Heart left ventricle (tissue), 16 donors: Measurements from ENCODE around the gene HMGB2. TPM values are rescaled to one million over a fixed set of nuclear protein-coding genes. Genes with fewer than 3 reads are reported as not detected.

Experiments
- ATAC-seq, 4 donors: fragments of 200-7000 bp; cut with Tn5 transposase; one replicate each; pipeline ENCODE4 v1.9.1; 2020 to 2022; ENCODE audit warnings: moderate library complexity in 4 of 4, mild to moderate bottlenecking in 3 of 4, moderate number of reproducible peaks in 1 of 4
- DNase-seq, 5 donors: peaks; one replicate each; pipeline ENCODE4 v3.0.0-alpha.2; 2020
- H3K27ac ChIP-seq, 12 donors: fragments of 200-600 bp; sonication (generic) in 4 of 12; one replicate each; pipeline versions ENCODE4 v1.5.0 to v1.8.0; 2016 to 2022; ENCODE audit warnings: mild to moderate bottlenecking in 2 of 12
- H3K27me3 ChIP-seq, 9 donors: fragments of 200-600 bp; sonication (generic) in 2 of 9; one replicate each; pipeline versions ENCODE4 v1.5.1 to v1.8.0; 2016 to 2022; ENCODE audit warnings: mild to moderate bottlenecking in 3 of 9
- H3K36me3 ChIP-seq, 9 donors: fragments of 200-600 bp; sonication (generic) in 2 of 9; one replicate each; pipeline versions ENCODE4 v1.5.0 to v1.8.0; 2018 to 2022; ENCODE audit warnings: mild to moderate bottlenecking in 2 of 9
- H3K4me1 ChIP-seq, 12 donors: fragments of 200-600 bp; sonication (generic) in 4 of 12; one replicate each; pipeline versions ENCODE4 v1.5.0 to v1.8.0; 2016 to 2022; ENCODE audit warnings: mild to moderate bottlenecking in 3 of 12
- H3K4me3 ChIP-seq, 12 donors: fragments of 200-600 bp; sonication (generic) in 4 of 12; one replicate each; pipeline versions ENCODE4 v1.5.0 to v1.8.0; 2017 to 2022; ENCODE audit warnings: mild to moderate bottlenecking in 9 of 12, moderate library complexity in 4 of 12
- H3K9me3 ChIP-seq, 12 donors: fragments of 200-600 bp; sonication (generic) in 4 of 12; one replicate each; pipeline versions ENCODE4 v1.5.0 to v1.8.0; 2016 to 2022; ENCODE audit warnings: mild to moderate bottlenecking in 1 of 12
- CTCF ChIP-seq, 12 donors: fragments of 200-600 bp; sonication (generic) in 4 of 12; IDR thresholded peaks; one replicate each; pipeline versions ENCODE4 v1.5.0 to v1.8.0; 2018 to 2022; ENCODE audit warnings: antibody characterized with exemption in 12 of 12, mild to moderate bottlenecking in 5 of 12
- POLR2A ChIP-seq, 2 donors: fragments of 450-650 bp; IDR thresholded peaks; one replicate each; pipeline ENCODE4 v1.6.1; 2017; ENCODE audit warnings: antibody characterized with exemption in 2 of 2, mild to moderate bottlenecking in 2 of 2, moderate library complexity in 2 of 2
- WGBS, 4 donors: extraction: QIAGEN DNeasy Blood & Tissue Kit in 2 of 4; methylation state at CpG; one replicate each; pipeline versions ENCODE4 v1.1.5 to v1.1.7; 2013 to 2018; 5-methylcytosine and 5-hydroxymethylcytosine counted together
- intact Hi-C, 10 donors: fragments of 100-400 bp; cut with DNase I; formaldehyde crosslinking; loops; one replicate each; pipeline versions ENCODE4 v1.11.1 to v1.14.2; 2022
- polyA plus RNA-seq, 2 donors: library from polyadenylated mRNA; stranded (reverse); fragments of 200-250 nt; gene quantifications; one replicate each; pipeline ENCODE4 v1.2.3, GENCODE V29; 2013
- total RNA-seq, 9 donors: library from RNA; depleted of rRNA in 2 of 9; stranded (reverse); fragments of >200 nt in 2 of 9; fragmentation: NEBNext Ultra II Directional in 3 of 9; extraction: Animal tissue kit (Norgen Biotek cat#: 25700) in 3 of 9; gene quantifications; one replicate each; pipeline versions ENCODE4 v1.1.0 to v1.2.4, GENCODE V29; 2016 to 2023
- donor health status: ischemic (EF 13 %, LVEDD 7.1; RV severe dilation, severe dysfunction).
- donor health status: healthy with polysubstance abuse.
- donor health status: DM: no; HTN: yes; CAD: no.
- donor health status: DM: no; HTN: no; CAD: no.
- donor health status: ischemic (EF 25% LVEDD 6.9; RV normal size, moderate dysfunction).
- donor health status: ischemic (EF 25% LVEDD 5.7; RV mildly dilated, moderate dysfunction).
- donor health status: healthy.
- donor health status: DM: yes; HTN: yes; CAD: no.
- donor health status: ischemic (EF 35%, LVEDD 5.7; RV mildly dilated, moderate dysfunction).
- donor health status: nonischemic (EF 11% LVEDD 7.7; RV severe dilation, severe dysfunction).
- donor health status: DM: yes; HTN: yes; CAD: no.
- donor health status: PGD.
- donor health status: ischemic (EF 29% LVEDD 5.4; RV normal size, mild dysfunction).
- donor health status: nonischemic (EF 23%, LVEDD 6.1; RV moderate dilation, normal function).

Gene HMGB2
- total and polyA plus RNA-seq, 11 donors, result 28.5 to 88.9 (median 46.8) TPM

GRCh38 chr4:173291899-173292298 is 42.3 kb downstream of the HMGB2 start:
- intact Hi-C loops, result no loop called here
- TF ChIP-seq CTCF (IDR thresholded peaks at IDR 0.05) (no peak), POLR2A (IDR thresholded peaks at IDR 0.05) (no peak)
- Histone ChIP-seq H3K9me3 (peaks cover 0 to 9% (median 0%) of the 10 kb centered on the region in 12 donors), H3K4me3 (no peak overlapping the region), H3K27me3 (no peaks in the 10 kb centered on the region), H3K27ac (no peak overlapping the region), H3K36me3 (peaks cover 0 to 6% (median 0%) of the 10 kb centered on the region in 9 donors), H3K4me1 (peaks cover 0 to 7% (median 0%) of the 10 kb centered on the region in 12 donors)
- ATAC-seq (no peak), DNase-seq (no peak)
- WGBS, 4 donors, result 96 to 98% (median 97%) methylated on average over 5 of the region's 5 CpGs

GRCh38 chr4:173289353-173289727 is 44.8 kb downstream of the HMGB2 start:
- 55 to 64% (median 61%) methylated on average over 4 of the region's 4 CpGs for WGBS, 4 donors
- ATAC-seq (peak in 1 of 4 donors; percentile 7), DNase-seq (no peak)
- no peak overlapping the region for H3K27ac ChIP-seq
- H3K27me3 ChIP-seq, result no peaks in the 10 kb centered on the region
- no peak for TF ChIP-seq CTCF (IDR thresholded peaks at IDR 0.05)
- H3K9me3 ChIP-seq, result peaks cover 0 to 31% (median 8%) of the 10 kb centered on the region in 12 donors
- peak overlapping the region in 8 of 12 donors; percentile 18 to 51 (median 30) for H3K4me3 ChIP-seq
- intact Hi-C loops, result loop anchor here in 1 of 10 donors (10.0 kb wide), 1 partner anchor 125 kb away; no protein-coding TSS in a partner anchor
- peaks cover 0 to 7% (median 0%) of the 10 kb centered on the region in 12 donors for H3K4me1 ChIP-seq
- H3K36me3 ChIP-seq, result no peaks in the 10 kb centered on the region

GRCh38 chr4:173288698-173289352 is 45.3 kb downstream of the HMGB2 start:
- DNase-seq, result no peak
- Histone ChIP-seq H3K36me3 (no peaks in the 10 kb centered on the region), H3K27me3 (no peaks in the 10 kb centered on the region), H3K27ac (no peak overlapping the region), H3K4me3 (peak overlapping the region in 9 of 12 donors; percentile 13 to 51 (median 24)), H3K4me1 (peaks cover 0 to 7% (median 0%) of the 10 kb centered on the region in 12 donors), H3K9me3 (peaks cover 0 to 37% (median 12%) of the 10 kb centered on the region in 12 donors)
- peak in 2 of 4 donors; percentile 12 to 18 for ATAC-seq
- WGBS, 4 donors, result 54 to 76% (median 73%) methylated on average over 3 of the region's 3 CpGs
- intact Hi-C loops, result loop anchor here in 2 of 10 donors (1.0 to 10.0 kb wide), 2 partner anchors 126 to 128 kb away; no protein-coding TSS in a partner anchor
- TF ChIP-seq CTCF (IDR thresholded peaks at IDR 0.05) (no peak), POLR2A (IDR thresholded peaks at IDR 0.05) (no peak)

- peaks cover 0 to 7% (median 0%) of the 10 kb centered on the region in 12 donors for H3K4me1 ChIP-seq
- intact Hi-C loops, result loop anchor here in 2 of 10 donors (1.0 to 10.0 kb wide), 2 partner anchors 127 to 129 kb away; no protein-coding TSS in a partner anchor
- TF ChIP-seq POLR2A (IDR thresholded peaks at IDR 0.05), result no peak
- peak; percentile 50 to 71 (median 61) for TF ChIP-seq CTCF (IDR thresholded peaks at IDR 0.05)
- H3K36me3 ChIP-seq, result no peaks in the 10 kb centered on the region
- WGBS, 4 donors, result 66 to 76% (median 72%) methylated on average over 4 of the region's 4 CpGs
- peak overlapping the region in 1 of 12 donors; percentile 51 for H3K4me3 ChIP-seq
- DNase-seq (peak in 4 of 5 donors; percentile 62 to 70 (median 67)), ATAC-seq (peak; percentile 32 to 73 (median 56))
- peaks cover 0 to 42% (median 13%) of the 10 kb centered on the region in 12 donors for H3K9me3 ChIP-seq
- no peak overlapping the region for H3K27ac ChIP-seq
- no peaks in the 10 kb centered on the region for H3K27me3 ChIP-seq
These were observed 45.9 kb downstream of the HMGB2 start for GRCh38 chr4:173288296-173288695.
